ENCODE data around the gene NOM1.
"Not testable (repeated sequence)": the region's sequence is repeated elsewhere in the genome, so short reads cannot be mapped to it uniquely, and the experiment has no call there.

NOM1 gene

GRCh38 chr7:156940421-156941122 is 8.9 kb upstream of the NOM1 start:
- DNase-seq = no peak

- no peak for DNase-seq
Measured at GRCh38 chr7:156941393-156942182, 7.9 kb upstream of the NOM1 start.

DNA sequence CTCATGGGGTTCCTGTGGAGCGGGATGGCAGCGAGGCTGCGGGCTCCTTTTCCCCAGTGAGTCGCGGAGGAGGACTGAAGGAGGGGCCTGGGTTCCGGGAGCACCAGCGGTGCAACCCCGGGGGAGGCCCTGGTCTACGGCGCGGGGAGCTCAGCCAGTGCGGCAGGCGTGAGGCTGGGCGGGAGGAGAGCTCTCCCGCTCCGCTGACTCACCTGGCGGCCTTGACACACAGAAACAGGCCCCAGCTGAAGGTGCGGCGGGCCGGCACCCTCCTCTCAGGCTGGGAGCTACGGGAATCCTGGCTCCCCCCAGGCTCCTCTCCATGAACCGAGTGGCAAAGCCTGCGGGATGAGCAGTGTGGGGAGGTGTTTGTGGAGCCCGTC is 6.8 kb upstream of the NOM1 start:
- DNase-seq = no peak

GRCh38 chr7:156943091-156944041 is 6.1 kb upstream of the NOM1 start:
- no peak for DNase-seq

GRCh38 chr7:156944876-156945275 is 4.6 kb upstream of the NOM1 start:
- DNase-seq = no peak

DNA sequence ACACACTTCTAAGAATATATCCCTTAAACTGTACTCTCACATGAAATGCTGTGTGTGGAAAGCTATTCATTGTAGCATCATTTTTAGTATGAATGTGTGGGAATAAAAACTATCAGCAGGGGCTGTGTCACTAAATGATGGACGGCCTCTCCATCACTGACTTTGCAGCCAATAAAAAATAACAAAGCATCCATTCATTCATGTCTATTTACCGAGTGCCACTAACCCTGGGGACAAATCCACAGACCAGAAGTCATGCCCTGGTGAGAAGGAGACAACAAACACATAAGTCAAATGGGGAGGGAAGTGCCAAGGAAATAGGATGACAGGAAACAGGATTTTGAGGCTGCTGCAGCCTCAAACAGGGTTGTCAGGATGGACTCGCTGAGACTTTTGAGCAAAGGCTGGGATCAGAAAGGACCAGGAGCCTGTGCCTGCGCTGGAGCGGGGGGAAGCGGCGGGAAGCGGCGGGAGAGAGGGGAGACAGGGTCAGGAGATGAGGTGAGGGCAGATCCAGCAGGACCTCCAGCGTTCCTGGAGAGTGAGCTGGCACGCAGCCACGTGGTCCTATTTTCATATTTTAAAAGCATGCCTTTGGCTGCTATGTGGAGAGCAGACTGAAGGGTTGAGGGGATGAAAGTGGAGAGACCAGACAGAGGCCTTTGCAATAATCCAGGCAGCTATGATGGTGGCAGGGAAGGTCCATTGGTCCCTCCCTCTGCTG is 2.2 kb upstream of the NOM1 start:
- DNase-seq = no peak

DNA sequence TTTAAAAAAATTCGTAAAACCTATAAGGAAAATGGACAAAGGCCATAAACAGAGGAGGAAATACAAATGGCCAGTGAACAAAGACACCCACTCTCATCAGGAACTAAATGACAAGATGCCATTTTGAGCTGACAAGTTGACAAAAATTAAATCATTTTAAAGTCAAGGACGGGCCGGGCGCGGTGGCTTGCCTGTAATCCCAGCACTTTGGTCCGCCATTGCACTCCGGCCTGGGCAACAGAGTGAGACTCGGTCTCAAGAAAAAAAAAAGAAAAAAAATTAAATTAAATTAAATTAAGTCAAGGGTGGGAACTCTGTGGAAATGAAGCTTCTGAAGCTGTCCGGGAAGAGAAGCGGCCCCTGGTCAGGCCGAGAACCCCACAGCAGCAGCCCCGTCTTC is 1.2 kb upstream of the NOM1 start:
- DNase-seq = no peak

DNA sequence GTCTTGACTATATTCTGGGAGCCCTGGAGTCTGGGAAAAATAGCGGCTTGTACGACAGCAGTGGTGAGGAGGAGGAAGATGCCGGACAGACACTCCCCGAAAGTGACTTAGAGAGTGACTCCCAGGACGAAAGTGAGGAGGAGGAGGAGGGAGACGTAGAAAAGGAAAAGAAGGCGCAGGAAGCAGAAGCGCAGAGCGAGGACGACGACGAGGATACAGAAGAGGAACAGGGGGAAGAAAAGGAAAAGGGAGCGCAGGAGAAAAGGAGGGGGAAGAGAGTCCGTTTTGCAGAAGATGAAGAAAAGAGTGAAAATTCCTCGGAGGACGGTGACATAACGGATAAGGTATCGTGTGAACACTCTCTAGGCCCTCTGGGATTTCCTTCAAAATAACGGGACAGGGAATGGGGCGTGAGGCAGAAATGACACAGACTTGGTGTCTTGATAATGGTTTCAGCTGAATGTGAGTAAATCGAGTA is 908 bp downstream of the NOM1 start:
- no peak for DNase-seq

DNA sequence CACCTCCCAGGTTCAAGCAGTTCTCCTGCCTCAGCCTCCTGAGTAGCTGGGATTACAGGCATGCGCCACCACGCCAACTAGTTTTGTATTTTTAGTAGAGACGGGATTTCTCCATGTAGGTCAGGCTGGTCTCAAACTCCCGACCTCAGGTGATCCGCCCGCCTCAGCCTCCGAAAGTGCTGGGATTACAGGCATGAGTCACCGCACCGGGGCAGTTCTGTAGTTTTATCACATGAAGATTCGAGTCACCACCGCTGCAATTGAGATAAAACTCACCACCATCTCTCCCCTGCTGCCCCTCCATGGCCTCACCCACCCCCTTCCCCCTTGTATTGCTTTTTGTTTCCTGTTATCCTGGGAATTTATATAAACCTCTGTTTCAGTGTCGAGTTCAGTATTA is 3.7 kb downstream of the NOM1 start:
- DNase-seq = not testable (repeated sequence)

DNA sequence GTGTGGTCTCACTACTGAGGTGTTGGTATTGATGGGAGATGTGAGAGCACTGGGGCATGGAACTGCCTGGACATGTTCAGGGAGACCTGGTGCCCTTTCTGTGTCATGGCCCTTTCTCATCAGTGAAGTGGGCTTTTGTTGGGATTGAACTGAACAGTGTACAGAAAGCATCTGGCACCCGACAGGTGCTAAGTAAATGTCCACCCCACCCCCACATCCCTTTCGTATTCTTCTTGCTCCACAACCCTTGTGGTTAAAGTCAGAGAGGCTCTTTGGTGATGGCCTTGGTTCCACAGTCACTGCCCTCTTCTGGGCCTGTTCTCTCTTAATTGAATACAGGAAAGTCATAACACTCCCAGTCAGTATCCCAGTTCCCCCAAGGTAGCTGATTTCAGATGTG is 5.4 kb downstream of the NOM1 start:
- DNase-seq = no peak

DNA sequence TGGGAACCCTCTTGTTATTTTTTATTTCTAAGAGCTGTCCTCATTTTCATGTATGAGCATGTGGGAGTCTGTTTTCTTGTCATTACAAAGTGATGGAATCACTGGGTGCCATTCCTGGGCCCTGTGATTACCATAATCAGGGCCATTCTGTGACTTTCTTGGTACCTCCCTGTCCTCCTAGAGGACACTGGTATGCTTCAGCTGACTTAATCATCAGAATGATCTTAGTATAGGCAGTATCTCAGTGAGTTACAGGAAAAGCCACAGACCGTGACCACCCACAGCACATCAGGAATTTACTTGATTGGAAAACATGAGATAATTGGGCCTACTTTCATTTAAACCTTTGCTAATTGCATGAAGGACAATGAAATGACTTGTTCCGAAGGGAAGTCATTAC is 7.2 kb downstream of the NOM1 start:
- no peak for DNase-seq

DNA sequence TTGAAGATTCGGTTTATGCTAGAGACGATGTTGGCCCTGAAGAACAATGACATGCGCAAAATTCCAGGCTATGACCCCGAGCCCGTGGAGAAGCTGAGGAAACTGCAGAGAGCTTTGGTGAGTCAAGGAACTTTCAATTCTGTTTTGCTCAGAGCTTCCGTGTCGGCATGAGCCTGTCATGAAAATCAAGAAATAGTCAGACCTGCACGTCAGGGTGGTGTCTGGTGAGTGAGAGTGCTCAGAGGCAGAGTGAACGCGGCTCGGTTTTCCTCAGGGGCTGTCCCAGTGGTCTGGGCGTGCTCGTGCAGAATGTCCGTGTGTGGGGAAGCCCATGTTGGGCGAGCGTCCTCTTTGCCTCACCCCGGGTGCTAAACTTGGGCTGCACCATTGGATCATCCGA is 12.6 kb downstream of the NOM1 start:
- no peak for DNase-seq

GRCh38 chr7:156962897-156963296 is 13.4 kb downstream of the NOM1 start:
- no peak for DNase-seq

- DNase-seq = no peak
Measured at GRCh38 chr7:156963472-156963871, 14.0 kb downstream of the NOM1 start.

GRCh38 chr7:156964971-156965370 is 15.5 kb downstream of the NOM1 start:
- DNase-seq = no peak

- DNase-seq = no peak
Measured at GRCh38 chr7:156966387-156966786, 16.9 kb downstream of the NOM1 start.

DNA sequence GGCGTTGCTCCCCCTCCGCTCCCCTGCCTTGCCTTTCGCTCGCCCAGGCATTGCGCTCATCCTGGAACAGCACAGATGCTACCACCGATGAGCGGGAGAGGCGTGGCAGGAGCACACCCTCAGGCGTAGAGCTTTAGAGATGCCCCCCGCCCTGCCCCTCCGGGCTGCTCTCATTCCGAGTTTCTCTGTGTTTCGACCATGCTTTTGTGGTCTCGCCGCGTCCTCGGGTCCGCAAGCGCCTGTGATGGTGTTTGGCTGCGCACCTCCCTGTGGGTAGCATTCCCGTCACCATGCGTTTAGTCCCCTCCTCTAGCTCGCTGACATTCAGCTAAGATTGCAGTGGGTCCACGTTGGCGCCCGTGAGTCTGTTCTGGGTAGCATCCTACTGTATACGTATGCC is 18.7 kb downstream of the NOM1 start:
- no peak for DNase-seq

GRCh38 chr7:156969972-156970420 is 20.5 kb downstream of the NOM1 start:
- no peak for DNase-seq

DNA sequence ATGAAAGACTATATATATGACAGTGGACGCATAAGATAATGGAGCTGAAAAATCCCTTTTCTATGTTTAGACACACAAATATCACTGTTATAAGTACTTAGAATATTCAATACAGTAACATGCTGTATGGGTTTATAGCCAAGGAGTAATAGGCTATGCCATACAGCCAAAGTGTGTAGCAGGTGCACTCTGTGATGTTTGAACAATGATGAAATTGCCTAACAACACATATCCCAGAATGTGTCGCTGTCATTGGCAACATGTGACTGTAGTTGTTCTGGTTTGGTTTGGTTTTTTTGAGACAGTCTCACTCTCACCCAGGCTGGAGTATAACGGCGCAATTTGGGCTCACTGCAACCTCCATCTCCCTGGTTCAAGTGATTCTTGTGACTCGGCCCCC is 26.1 kb downstream of the NOM1 start:
- DNase-seq = no peak

DNA sequence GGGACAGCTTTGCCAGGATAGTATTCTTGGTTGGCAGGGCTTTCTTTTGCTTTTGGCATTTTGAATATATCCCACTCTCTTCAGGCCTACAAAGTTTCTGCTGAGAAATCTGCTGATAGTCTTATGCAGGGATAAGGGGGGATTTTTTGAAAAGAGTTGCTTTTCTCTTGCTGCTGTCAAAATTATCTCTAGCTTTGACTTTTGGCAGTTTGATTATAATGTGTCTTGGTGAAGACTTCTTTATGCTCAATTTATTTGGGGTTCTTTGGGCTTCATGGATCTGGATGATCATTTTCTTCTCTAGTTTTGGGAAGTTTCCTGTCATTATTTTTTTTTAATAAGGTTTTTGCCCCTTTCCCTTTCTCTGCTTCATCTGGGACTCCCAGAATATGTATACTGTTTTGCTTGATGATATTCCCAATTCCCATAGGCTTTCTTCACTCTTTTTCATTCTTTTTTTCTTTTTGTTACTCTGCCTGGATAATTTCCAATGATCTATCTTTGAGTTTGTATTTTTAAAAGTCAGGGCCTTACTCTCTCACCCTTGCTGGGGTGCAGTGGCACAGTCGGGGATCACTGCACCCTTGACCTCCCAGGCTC is 29.6 kb downstream of the NOM1 start:
- DNase-seq = no peak

DNA sequence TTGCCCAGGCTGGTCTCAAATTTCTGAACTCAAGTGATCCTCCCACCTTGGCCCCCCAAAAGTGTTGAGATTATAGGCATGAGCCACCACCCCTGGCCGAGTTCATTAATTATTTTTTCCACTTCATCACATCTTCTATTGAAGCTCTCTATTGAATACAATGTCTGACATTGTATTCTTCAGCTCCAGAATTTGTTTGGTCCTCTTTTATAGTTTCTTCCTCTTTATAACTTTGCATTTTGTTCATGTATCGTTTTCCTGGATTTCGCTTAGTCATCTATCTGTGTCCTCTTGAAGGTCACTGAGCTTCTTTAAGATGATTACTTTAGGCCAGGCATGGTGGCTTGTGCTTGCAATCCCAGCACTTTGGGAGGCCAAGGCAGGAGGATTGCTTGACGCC is 30.2 kb downstream of the NOM1 start:
- no peak for DNase-seq

All from T-helper 9 cell (primary cell).